ENCODE measurements around the gene RASAL3. TPM values are rescaled to one million over a fixed set of nuclear protein-coding genes. Genes with fewer than 3 reads are reported as not detected.

RASAL3 gene
- total RNA-seq, 1 donor from 2014 or later: not detected

- H3K36me3 Mint-ChIP-seq (ENCODE audit: unreplicated experiment): no peaks in the 10 kb centered on the region
- H3K4me1 Mint-ChIP-seq (ENCODE audit: unreplicated experiment): peaks cover 28% of the 10 kb centered on the region
- H3K27me3 Mint-ChIP-seq (ENCODE audit: unreplicated experiment): peaks cover 23% of the 10 kb centered on the region
- peak; percentile 34 for TF ChIP-seq CTCF (IDR thresholded peaks at IDR 0.05)
- H3K9me3 Mint-ChIP-seq (ENCODE audit: unreplicated experiment): no peaks in the 10 kb centered on the region
- H3K27ac Mint-ChIP-seq (ENCODE audit: unreplicated experiment): no peak overlapping the region
- peak overlapping the region; percentile 65 for H3K4me3 Mint-ChIP-seq (ENCODE audit: unreplicated experiment)
- DNase-seq (ENCODE audit: extremely low spot score, unreplicated experiment): no peak
These were observed 11.2 kb downstream of the RASAL3 start for GRCh38 chr19:15453091-15453578.

GRCh38 chr19:15452111-15453047, 12.0 kb downstream of the RASAL3 start:
- Mint-ChIP-seq H3K4me3 (ENCODE audit: unreplicated experiment) (peak overlapping the region; percentile 65), H3K27me3 (ENCODE audit: unreplicated experiment) (peaks cover 18% of the 10 kb centered on the region), H3K36me3 (ENCODE audit: unreplicated experiment) (peaks cover under 1% of the 10 kb centered on the region), H3K9me3 (ENCODE audit: unreplicated experiment) (no peaks in the 10 kb centered on the region), H3K4me1 (ENCODE audit: unreplicated experiment) (peaks cover 25% of the 10 kb centered on the region), H3K27ac (ENCODE audit: unreplicated experiment) (no peak overlapping the region)
- DNase-seq (ENCODE audit: extremely low spot score, unreplicated experiment): peak; percentile 90
- no peak for TF ChIP-seq CTCF (IDR thresholded peaks at IDR 0.05)

GRCh38 chr19:15450528-15450890, 13.8 kb downstream of the RASAL3 start:
- peak overlapping the region; percentile 87 for H3K27ac Mint-ChIP-seq (ENCODE audit: unreplicated experiment)
- DNase-seq (ENCODE audit: extremely low spot score, unreplicated experiment): no peak
- H3K4me1 Mint-ChIP-seq (ENCODE audit: unreplicated experiment): peaks cover 25% of the 10 kb centered on the region
- peaks cover 7% of the 10 kb centered on the region for H3K27me3 Mint-ChIP-seq (ENCODE audit: unreplicated experiment)
- H3K9me3 Mint-ChIP-seq (ENCODE audit: unreplicated experiment): no peaks in the 10 kb centered on the region
- peaks cover 3% of the 10 kb centered on the region for H3K36me3 Mint-ChIP-seq (ENCODE audit: unreplicated experiment)
- H3K4me3 Mint-ChIP-seq (ENCODE audit: unreplicated experiment): peak overlapping the region; percentile 70
- no peak for TF ChIP-seq CTCF (IDR thresholded peaks at IDR 0.05)

GRCh38 chr19:15449620-15450527, 14.5 kb downstream of the RASAL3 start, which contains the start of gene WIZ:
TSS of gene WIZ (minus strand) at chr19:15449956. CDS start at chr19:15448307, 1,649 bp downstream.
- Mint-ChIP-seq H3K36me3 (ENCODE audit: unreplicated experiment) (peaks cover 3% of the 10 kb centered on the region), H3K4me3 (ENCODE audit: unreplicated experiment) (peak within 1 kb of the TSS; percentile 75), H3K27ac (ENCODE audit: unreplicated experiment) (peak within 1 kb of the TSS; percentile 87), H3K9me3 (ENCODE audit: unreplicated experiment) (no peaks in the 10 kb centered on the region), H3K27me3 (ENCODE audit: unreplicated experiment) (peaks cover 2% of the 10 kb centered on the region), H3K4me1 (ENCODE audit: unreplicated experiment) (peaks cover 25% of the 10 kb centered on the region)
- peak; percentile 95 for DNase-seq (ENCODE audit: extremely low spot score, unreplicated experiment)
- no peak for TF ChIP-seq CTCF (IDR thresholded peaks at IDR 0.05)
